ENCODE data around the gene PCDH11Y. TPM values are rescaled to one million over a fixed set of nuclear protein-coding genes. Genes with fewer than 3 reads are reported as not detected.

PCDH11Y gene, protein sequence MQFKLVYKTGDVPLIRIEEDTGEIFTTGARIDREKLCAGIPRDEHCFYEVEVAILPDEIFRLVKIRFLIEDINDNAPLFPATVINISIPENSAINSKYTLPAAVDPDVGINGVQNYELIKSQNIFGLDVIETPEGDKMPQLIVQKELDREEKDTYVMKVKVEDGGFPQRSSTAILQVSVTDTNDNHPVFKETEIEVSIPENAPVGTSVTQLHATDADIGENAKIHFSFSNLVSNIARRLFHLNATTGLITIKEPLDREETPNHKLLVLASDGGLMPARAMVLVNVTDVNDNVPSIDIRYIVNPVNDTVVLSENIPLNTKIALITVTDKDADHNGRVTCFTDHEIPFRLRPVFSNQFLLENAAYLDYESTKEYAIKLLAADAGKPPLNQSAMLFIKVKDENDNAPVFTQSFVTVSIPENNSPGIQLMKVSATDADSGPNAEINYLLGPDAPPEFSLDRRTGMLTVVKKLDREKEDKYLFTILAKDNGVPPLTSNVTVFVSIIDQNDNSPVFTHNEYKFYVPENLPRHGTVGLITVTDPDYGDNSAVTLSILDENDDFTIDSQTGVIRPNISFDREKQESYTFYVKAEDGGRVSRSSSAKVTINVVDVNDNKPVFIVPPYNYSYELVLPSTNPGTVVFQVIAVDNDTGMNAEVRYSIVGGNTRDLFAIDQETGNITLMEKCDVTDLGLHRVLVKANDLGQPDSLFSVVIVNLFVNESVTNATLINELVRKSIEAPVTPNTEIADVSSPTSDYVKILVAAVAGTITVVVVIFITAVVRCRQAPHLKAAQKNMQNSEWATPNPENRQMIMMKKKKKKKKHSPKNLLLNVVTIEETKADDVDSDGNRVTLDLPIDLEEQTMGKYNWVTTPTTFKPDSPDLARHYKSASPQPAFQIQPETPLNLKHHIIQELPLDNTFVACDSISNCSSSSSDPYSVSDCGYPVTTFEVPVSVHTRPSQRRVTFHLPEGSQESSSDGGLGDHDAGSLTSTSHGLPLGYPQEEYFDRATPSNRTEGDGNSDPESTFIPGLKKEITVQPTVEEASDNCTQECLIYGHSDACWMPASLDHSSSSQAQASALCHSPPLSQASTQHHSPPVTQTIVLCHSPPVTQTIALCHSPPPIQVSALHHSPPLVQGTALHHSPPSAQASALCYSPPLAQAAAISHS (N-terminal part only)
- not detected in 2 replicates for total RNA-seq

GRCh38 chrY:5000057-5000456 is at the start of gene PCDH11Y:
TSS of gene PCDH11Y (plus strand) at chrY:5000296. CDS start at chrY:5057100, 56,804 bp downstream.

Small RNAs within 50 kb of the gene (small RNA-seq; reads per million reads assigned to genes)
- gene RNU2-57P (ENCODE audit: low replicate concordance) (0.10 reads per million), gene SNX3P1Y (ENCODE audit: low replicate concordance) (not detected)

All from placental pericyte (primary cell).